ENCODE results near the gene TMIGD3. TPM values are rescaled to one million over a fixed set of nuclear protein-coding genes. Genes with fewer than 3 reads are reported as not detected.

TMIGD3 gene
- total and polyA plus RNA-seq, 10 donors, result 1.6 to 33.4 (median 10.6) TPM

DNA sequence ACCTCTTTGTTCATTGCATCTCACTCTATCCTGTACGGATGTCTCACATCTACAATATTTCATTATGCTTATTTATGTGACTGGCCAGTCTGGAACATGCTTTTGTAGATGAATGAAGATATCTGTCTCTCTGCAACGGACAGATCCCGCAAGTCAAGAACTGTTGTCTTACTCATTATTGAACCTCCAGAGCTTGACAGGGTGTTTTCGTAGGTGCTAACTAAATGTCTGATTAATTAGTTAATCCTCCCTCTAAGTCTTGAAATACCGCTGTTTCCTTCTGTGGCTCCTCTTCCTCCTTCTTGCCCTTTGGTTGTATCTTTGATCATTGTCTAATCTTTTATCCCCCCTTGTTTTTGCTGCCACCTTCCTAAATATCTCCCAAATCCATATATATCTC lies 32.8 kb downstream of the TMIGD3 start:
- H3K9me3 ChIP-seq, result no peaks in the 10 kb centered on the region
- peak overlapping the region in 2 of 8 donors; percentile 2 to 46 for H3K4me3 ChIP-seq
- 58 to 75% (median 67%) methylated on average over 5 of the region's 5 CpGs for WGBS, 5 donors
- peaks cover 0 to 40% (median 13%) of the 10 kb centered on the region in 6 donors for H3K36me3 ChIP-seq
- DNase-seq, result no peak
- H3K27ac ChIP-seq, result peak overlapping the region; percentile 75 to 94 (median 90)
- H3K4me1 ChIP-seq, result peaks cover 15 to 61% (median 43%) of the 10 kb centered on the region in 6 donors
- TF ChIP-seq POLR2A (IDR thresholded peaks at IDR 0.05) (no peak), POLR2AphosphoS5 (IDR thresholded peaks at IDR 0.05) (no peak)
- TF ChIP-seq, protein P1, sequence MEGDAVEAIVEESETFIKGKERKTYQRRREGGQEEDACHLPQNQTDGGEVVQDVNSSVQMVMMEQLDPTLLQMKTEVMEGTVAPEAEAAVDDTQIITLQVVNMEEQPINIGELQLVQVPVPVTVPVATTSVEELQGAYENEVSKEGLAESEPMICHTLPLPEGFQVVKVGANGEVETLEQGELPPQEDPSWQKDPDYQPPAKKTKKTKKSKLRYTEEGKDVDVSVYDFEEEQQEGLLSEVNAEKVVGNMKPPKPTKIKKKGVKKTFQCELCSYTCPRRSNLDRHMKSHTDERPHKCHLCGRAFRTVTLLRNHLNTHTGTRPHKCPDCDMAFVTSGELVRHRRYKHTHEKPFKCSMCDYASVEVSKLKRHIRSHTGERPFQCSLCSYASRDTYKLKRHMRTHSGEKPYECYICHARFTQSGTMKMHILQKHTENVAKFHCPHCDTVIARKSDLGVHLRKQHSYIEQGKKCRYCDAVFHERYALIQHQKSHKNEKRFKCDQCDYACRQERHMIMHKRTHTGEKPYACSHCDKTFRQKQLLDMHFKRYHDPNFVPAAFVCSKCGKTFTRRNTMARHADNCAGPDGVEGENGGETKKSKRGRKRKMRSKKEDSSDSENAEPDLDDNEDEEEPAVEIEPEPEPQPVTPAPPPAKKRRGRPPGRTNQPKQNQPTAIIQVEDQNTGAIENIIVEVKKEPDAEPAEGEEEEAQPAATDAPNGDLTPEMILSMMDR (IDR thresholded peaks at IDR 0.05 in 8 of 11, conservative IDR thresholded peaks at IDR 0.05 in 3 of 11), result no peak
- intact Hi-C loops (cut with DNase I; ENCODE audit: low total_unique reads), result no loop called here
- no peaks in the 10 kb centered on the region for H3K27me3 ChIP-seq (replicated peaks in 1 of 7)

DNA sequence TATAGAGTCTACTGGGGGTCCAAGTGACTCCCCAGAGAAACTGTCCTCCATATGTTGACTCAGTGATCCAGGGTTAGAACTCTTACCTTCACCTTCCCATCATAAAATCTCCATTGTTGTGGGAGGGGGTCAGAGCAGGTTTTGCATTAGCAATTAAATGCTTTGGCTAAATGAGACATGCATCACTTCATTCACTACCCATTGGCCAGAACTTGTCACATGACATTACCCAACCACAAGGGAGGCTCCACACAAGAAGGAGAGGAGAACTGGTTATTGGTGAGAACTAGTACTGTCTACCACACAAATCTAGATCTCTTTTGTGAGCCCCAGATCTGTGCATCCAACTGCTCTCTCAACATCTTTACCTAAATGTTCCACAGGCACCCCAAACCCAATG lies 33.9 kb downstream of the TMIGD3 start:
- Histone ChIP-seq H3K27me3 (replicated peaks in 1 of 7) (no peaks in the 10 kb centered on the region), H3K4me3 (no peak overlapping the region), H3K4me1 (peaks cover 15 to 50% (median 37%) of the 10 kb centered on the region in 6 donors), H3K36me3 (peaks cover 0 to 42% (median 13%) of the 10 kb centered on the region in 6 donors), H3K9me3 (no peaks in the 10 kb centered on the region), H3K27ac (peak overlapping the region in 6 of 8 donors; percentile 90 to 94 (median 90))
- intact Hi-C loops (cut with DNase I; ENCODE audit: low total_unique reads), result no loop called here
- TF ChIP-seq, protein P1 (IDR thresholded peaks at IDR 0.05 in 8 of 11, conservative IDR thresholded peaks at IDR 0.05 in 3 of 11), result no peak
- TF ChIP-seq POLR2A (IDR thresholded peaks at IDR 0.05), result no peak
- TF ChIP-seq POLR2AphosphoS5 (IDR thresholded peaks at IDR 0.05), result no peak
- no peak for DNase-seq

DNA sequence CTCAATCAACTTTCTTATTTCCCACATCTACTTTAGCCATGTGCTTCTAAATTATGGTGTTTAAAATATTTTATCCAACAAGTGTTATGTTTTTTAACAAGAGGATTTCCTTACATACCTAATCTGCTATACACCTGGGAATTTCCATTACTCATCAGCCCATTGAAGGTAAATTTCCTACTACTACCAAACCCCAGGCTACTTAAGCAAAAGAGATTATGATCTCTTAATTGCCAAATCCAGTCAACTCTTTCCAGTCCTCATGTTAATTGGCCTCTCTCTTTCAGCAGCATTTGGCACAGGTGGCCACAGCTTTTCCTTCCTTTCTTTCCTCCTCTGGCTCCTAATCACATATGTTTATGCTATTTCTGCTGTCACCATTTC lies 34.7 kb downstream of the TMIGD3 start:
- DNase-seq, result no peak
- H3K4me1 ChIP-seq, result peaks cover 15 to 44% (median 37%) of the 10 kb centered on the region in 6 donors
- H3K9me3 ChIP-seq, result no peaks in the 10 kb centered on the region
- no peak overlapping the region for H3K4me3 ChIP-seq
- no peaks in the 10 kb centered on the region for H3K27me3 ChIP-seq (replicated peaks in 1 of 7)
- TF ChIP-seq POLR2AphosphoS5 (IDR thresholded peaks at IDR 0.05), result no peak
- TF ChIP-seq, protein P1 (IDR thresholded peaks at IDR 0.05 in 8 of 11, conservative IDR thresholded peaks at IDR 0.05 in 3 of 11), result no peak
- TF ChIP-seq POLR2A (IDR thresholded peaks at IDR 0.05), result no peak
- intact Hi-C loops (cut with DNase I; ENCODE audit: low total_unique reads), result no loop called here
- peaks cover 0 to 51% (median 13%) of the 10 kb centered on the region in 6 donors for H3K36me3 ChIP-seq
- H3K27ac ChIP-seq, result peak overlapping the region in 1 of 8 donors; percentile 91

DNA sequence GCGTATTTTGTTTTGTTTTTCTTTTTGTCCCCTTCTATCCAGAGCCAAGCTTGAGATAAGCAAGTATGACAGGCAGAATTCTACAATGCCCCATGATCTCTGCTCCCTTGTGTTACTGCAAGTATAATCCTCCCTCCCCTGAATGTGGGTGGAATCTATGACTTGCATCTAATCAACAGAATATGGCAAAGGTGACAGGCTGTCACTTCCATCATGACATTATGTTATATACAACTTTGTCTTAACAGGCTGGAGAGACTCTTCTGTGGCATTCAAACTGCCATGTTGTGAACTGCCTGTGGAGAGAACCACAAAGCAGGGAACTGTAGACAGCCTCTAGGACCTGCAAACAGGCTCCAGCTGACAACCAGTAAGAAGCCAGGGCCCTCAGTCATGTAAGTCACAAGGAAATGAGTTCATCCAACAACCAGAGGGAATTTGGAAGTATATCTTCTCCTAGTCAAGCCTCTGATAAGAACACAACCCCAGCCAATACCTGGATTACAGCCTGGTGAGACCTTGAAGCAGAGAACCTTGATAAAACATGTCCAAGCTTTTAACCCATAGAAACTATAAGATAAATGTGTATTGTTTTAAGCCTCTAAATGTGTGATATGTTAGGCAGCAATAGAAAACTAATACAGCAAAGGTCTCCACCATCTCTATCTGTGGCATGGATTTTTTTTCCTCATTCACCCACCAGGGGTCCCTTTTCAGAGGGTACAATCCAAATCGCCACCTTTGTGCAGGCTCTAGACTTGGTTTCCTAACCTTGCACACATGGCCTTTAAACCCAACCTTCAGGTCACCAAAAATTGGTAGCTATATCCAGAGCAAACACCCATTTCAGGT lies 35.3 kb downstream of the TMIGD3 start:
- H3K36me3 ChIP-seq, result peaks cover 0 to 57% (median 16%) of the 10 kb centered on the region in 6 donors

More for the DNA sequence above, 35.3 kb downstream of the TMIGD3 start:
- DNase-seq, result no peak
- TF ChIP-seq POLR2A (IDR thresholded peaks at IDR 0.05) (no peak), POLR2AphosphoS5 (IDR thresholded peaks at IDR 0.05) (no peak)
- TF ChIP-seq, protein P1 (IDR thresholded peaks at IDR 0.05 in 8 of 11, conservative IDR thresholded peaks at IDR 0.05 in 3 of 11), result no peak
- Histone ChIP-seq H3K27ac (peak overlapping the region in 1 of 8 donors; percentile 91), H3K4me3 (no peak overlapping the region), H3K9me3 (no peaks in the 10 kb centered on the region), H3K27me3 (replicated peaks in 1 of 7) (no peaks in the 10 kb centered on the region), H3K4me1 (peaks cover 15 to 38% (median 32%) of the 10 kb centered on the region in 6 donors)
- 89 to 95% (median 94%) methylated on average over 2 of the region's 2 CpGs for WGBS, 5 donors
- intact Hi-C loops (cut with DNase I; ENCODE audit: low total_unique reads), result no loop called here
